ENCODE measurements around the gene TOX2. TPM values are rescaled to one million over a fixed set of nuclear protein-coding genes. Genes with fewer than 3 reads are reported as not detected.

TOX2 gene
- polyA plus RNA-seq, 3 donors = 0.39 to 0.56 (median 0.47) TPM

GRCh38 chr20:44106615-44107014 lies 192.0 kb downstream of the TOX2 start:
- intact Hi-C loops (cut with micrococcal nuclease) = no loop called here
- Histone ChIP-seq H3K36me3 (replicated peaks in 1 of 2; ENCODE audit: control insufficient read depth in 1 of 2, insufficient read depth in 2 of 2, low read length in 2 of 2) (no peaks in the 10 kb centered on the region), H3K4me2 (replicated peaks; ENCODE audit: extremely low read depth, low read length, poor library complexity, severe bottlenecking) (no peak overlapping the region), H3K9me3 (replicated peaks in 1 of 2; ENCODE audit: control insufficient read depth in 1 of 2, insufficient read depth in 1 of 2, low read length in 2 of 2) (peaks cover 6 to 11% of the 10 kb centered on the region in 2 donors), H3K79me2 (ENCODE audit: insufficient read depth, low read length) (no peaks in the 10 kb centered on the region), H3K4me1 (ENCODE audit: control insufficient read depth in 1 of 2, insufficient read depth in 2 of 2, low read length in 2 of 2) (no peaks in the 10 kb centered on the region), H3K9ac (ENCODE audit: insufficient read depth, low read length, poor library complexity, severe bottlenecking) (no peak overlapping the region), H2AFZ (ENCODE audit: insufficient read depth, low read depth, low read length, poor library complexity, severe bottlenecking) (no peak overlapping the region), H3K27me3 (ENCODE audit: control insufficient read depth in 2 of 2, insufficient read depth in 2 of 2, low read length in 2 of 2) (peaks cover 3 to 7% of the 10 kb centered on the region in 2 donors), H3K4me3 (replicated peaks in 1 of 3; ENCODE audit: low read depth in 2 of 3, low read length in 3 of 3) (no peak overlapping the region), H3K27ac (ENCODE audit: low read depth in 1 of 2, low read length in 2 of 2) (no peak overlapping the region), H4K20me1 (ENCODE audit: insufficient read depth, low read length) (no peaks in the 10 kb centered on the region)
- Mint-ChIP-seq H3K4me3 (no peak overlapping the region), H3K4me1 (no peaks in the 10 kb centered on the region), H3K36me3 (no peaks in the 10 kb centered on the region), H3K27ac (no peak overlapping the region), H3K9me3 (peaks cover 10 to 26% (median 14%) of the 10 kb centered on the region in 7 donors), H3K27me3 (ENCODE audit: low read depth in 3 of 3) (peaks cover 6 to 25% (median 20%) of the 10 kb centered on the region in 3 donors)
- no CpG with 5 or more reads among the region's 5 CpGs for WGBS (ENCODE audit: insufficient coverage)
- DNase-seq = no peak
- TF ChIP-seq, protein P1, sequence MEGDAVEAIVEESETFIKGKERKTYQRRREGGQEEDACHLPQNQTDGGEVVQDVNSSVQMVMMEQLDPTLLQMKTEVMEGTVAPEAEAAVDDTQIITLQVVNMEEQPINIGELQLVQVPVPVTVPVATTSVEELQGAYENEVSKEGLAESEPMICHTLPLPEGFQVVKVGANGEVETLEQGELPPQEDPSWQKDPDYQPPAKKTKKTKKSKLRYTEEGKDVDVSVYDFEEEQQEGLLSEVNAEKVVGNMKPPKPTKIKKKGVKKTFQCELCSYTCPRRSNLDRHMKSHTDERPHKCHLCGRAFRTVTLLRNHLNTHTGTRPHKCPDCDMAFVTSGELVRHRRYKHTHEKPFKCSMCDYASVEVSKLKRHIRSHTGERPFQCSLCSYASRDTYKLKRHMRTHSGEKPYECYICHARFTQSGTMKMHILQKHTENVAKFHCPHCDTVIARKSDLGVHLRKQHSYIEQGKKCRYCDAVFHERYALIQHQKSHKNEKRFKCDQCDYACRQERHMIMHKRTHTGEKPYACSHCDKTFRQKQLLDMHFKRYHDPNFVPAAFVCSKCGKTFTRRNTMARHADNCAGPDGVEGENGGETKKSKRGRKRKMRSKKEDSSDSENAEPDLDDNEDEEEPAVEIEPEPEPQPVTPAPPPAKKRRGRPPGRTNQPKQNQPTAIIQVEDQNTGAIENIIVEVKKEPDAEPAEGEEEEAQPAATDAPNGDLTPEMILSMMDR (IDR thresholded peaks at IDR 0.05) = no peak

DNA sequence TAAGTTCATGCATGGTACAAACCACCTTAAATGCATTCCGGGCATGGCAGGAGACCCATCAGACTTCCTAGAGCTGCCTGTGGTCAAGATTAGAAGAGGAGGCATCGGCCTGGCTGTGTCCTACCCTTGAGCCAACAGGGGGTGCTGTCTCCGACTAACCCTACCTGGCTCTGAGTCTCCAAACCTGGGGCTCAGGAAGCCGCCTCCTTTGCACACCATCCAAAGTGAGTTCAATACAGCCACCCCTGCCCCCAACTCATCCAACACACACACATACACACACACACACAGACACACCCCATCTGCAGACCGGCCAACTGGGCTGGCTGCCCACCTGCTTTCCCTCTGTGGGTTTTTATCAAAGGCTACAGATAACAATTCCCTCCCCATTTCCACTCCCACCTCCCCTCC lies 195.3 kb downstream of the TOX2 start:
- Histone ChIP-seq H3K9ac (ENCODE audit: insufficient read depth, low read length, poor library complexity, severe bottlenecking) (no peak overlapping the region), H3K27ac (ENCODE audit: low read depth in 1 of 2, low read length in 2 of 2) (no peak overlapping the region), H3K4me1 (ENCODE audit: control insufficient read depth in 1 of 2, insufficient read depth in 2 of 2, low read length in 2 of 2) (no peaks in the 10 kb centered on the region), H3K36me3 (replicated peaks in 1 of 2; ENCODE audit: control insufficient read depth in 1 of 2, insufficient read depth in 2 of 2, low read length in 2 of 2) (no peaks in the 10 kb centered on the region), H3K27me3 (ENCODE audit: control insufficient read depth in 2 of 2, insufficient read depth in 2 of 2, low read length in 2 of 2) (peaks cover 3 to 7% of the 10 kb centered on the region in 2 donors), H3K4me2 (replicated peaks; ENCODE audit: extremely low read depth, low read length, poor library complexity, severe bottlenecking) (no peak overlapping the region), H3K79me2 (ENCODE audit: insufficient read depth, low read length) (no peaks in the 10 kb centered on the region), H3K4me3 (replicated peaks in 1 of 3; ENCODE audit: low read depth in 2 of 3, low read length in 3 of 3) (no peak overlapping the region), H4K20me1 (ENCODE audit: insufficient read depth, low read length) (no peaks in the 10 kb centered on the region), H3K9me3 (replicated peaks in 1 of 2; ENCODE audit: control insufficient read depth in 1 of 2, insufficient read depth in 1 of 2, low read length in 2 of 2) (peaks cover 6 to 11% of the 10 kb centered on the region in 2 donors), H2AFZ (ENCODE audit: insufficient read depth, low read depth, low read length, poor library complexity, severe bottlenecking) (no peak overlapping the region)
- no peaks in the 10 kb centered on the region for H3K36me3 Mint-ChIP-seq
- no peak for DNase-seq
- peaks cover 10 to 32% (median 27%) of the 10 kb centered on the region in 3 donors for H3K27me3 Mint-ChIP-seq (ENCODE audit: low read depth in 3 of 3)
- no peaks in the 10 kb centered on the region for H3K4me1 Mint-ChIP-seq
- TF ChIP-seq, protein P1 (IDR thresholded peaks at IDR 0.05) = no peak
- intact Hi-C loops (cut with micrococcal nuclease) = loop anchor here in 1 of 2 donors (10.0 kb wide), 1 partner anchor 75 kb away; the partner anchor contains the start of gene JPH2
- 63% methylated on average over 5 of the region's 5 CpGs for WGBS (ENCODE audit: insufficient coverage)
- H3K27ac Mint-ChIP-seq = no peak overlapping the region
- peaks cover 10 to 26% (median 14%) of the 10 kb centered on the region in 7 donors for H3K9me3 Mint-ChIP-seq
- no peak overlapping the region for H3K4me3 Mint-ChIP-seq
